H1 (cell line): Measurements from ENCODE around the gene PCDHGA8. TPM values are rescaled to one million over a fixed set of nuclear protein-coding genes. Genes with fewer than 3 reads are reported as not detected.
A peak's percentile ranks its signal among the peaks of the same experiment; 100 is the strongest.

Experiments used
- CTCF ChIA-PET: fragments of 300-600 bp; sonication (Branson Sonifier 250); formaldehyde crosslinking; loops from one replicate; lab custom pipeline; 2021; ENCODE audit not compliant: partially characterized antibody; lab: Charles Lee
- POLR2A ChIA-PET: fragments of 300-600 bp; sonication (Branson Sonifier 250); formaldehyde crosslinking; loops from one replicate; lab custom pipeline; 2021; ENCODE audit warnings: inconsistent platforms; ENCODE audit not compliant: partially characterized antibody; lab: Charles Lee
- DNase-seq, 2 experiments: peaks; one replicate each; pipeline versions ENCODE4 v3.0.0 to v3.0.0-alpha.2; 2010 to 2022; ENCODE audit warnings: low spot score in 2 of 2, low read depth in 1 of 2, mixed read lengths in 1 of 2
- FAIRE-seq: peaks from 2 replicates; lab custom pipeline; 2011; peaks lifted over from hg19 to GRCh38; lab: Jason Lieb, UNC
- H2AFZ ChIP-seq: 2 replicates; pipeline ENCODE4 v1.8.1; 2012; ENCODE audit warnings: low read length, inconsistent platforms
- H2AK5ac ChIP-seq: 2 replicates; pipeline ENCODE4 v1.6.1; 2013; ENCODE audit warnings: low read depth, low read length
- H2BK120ac ChIP-seq: replicated peaks from 2 replicates; pipeline ENCODE3; 2013; ENCODE audit warnings: low read depth, low read length, inconsistent platforms
- H2BK12ac ChIP-seq: 2 replicates; pipeline ENCODE4 v1.6.1; 2013; ENCODE audit warnings: low read depth, low read length
- H2BK15ac ChIP-seq: 2 replicates; pipeline ENCODE4 v1.6.1; 2013; ENCODE audit warnings: low read length
- H2BK20ac ChIP-seq: 2 replicates; pipeline ENCODE4 v1.6.1; 2013; ENCODE audit warnings: low read length
- H2BK5ac ChIP-seq: 2 replicates; pipeline ENCODE4 v1.6.1; 2013; ENCODE audit warnings: low read depth, low read length
- H3K14ac ChIP-seq: 2 replicates; pipeline ENCODE4 v1.6.1; 2013; ENCODE audit warnings: inconsistent platforms; ENCODE audit not compliant: insufficient read length
- H3K18ac ChIP-seq: 2 replicates; pipeline ENCODE4 v1.6.1; 2013; ENCODE audit warnings: low read length; ENCODE audit errors: extremely low read depth
- H3K23ac ChIP-seq: 2 replicates; pipeline ENCODE4 v1.6.1; 2013; ENCODE audit warnings: inconsistent platforms; ENCODE audit not compliant: insufficient read length
- H3K23me2 ChIP-seq: 2 replicates; pipeline ENCODE4 v1.6.1; 2013; ENCODE audit warnings: low read depth, low read length
- H3K27ac ChIP-seq: 2 replicates; pipeline ENCODE4 v1.6.1; 2011; ENCODE audit warnings: low read depth, low read length, inconsistent platforms
- H3K27me3 ChIP-seq, 4 experiments: replicated peaks in 1 of 4; 1 replicate in 1 of 4; 2 replicates in 3 of 4; pipeline versions ENCODE4 v1.6.1 to v1.8.1; 2011 to 2013; ENCODE audit warnings: low read length in 3 of 4, mild to moderate bottlenecking in 3 of 4, inconsistent platforms in 2 of 4, mixed read lengths in 2 of 4, moderate library complexity in 1 of 4; ENCODE audit not compliant: control insufficient read depth in 3 of 4, insufficient read depth in 3 of 4; ENCODE audit errors: extremely low read depth in 1 of 4
- H3K36me3 ChIP-seq, 4 experiments: 2 replicates each; pipeline versions ENCODE4 v1.6.1 to v1.8.1; 2011 to 2013; ENCODE audit warnings: mild to moderate bottlenecking in 4 of 4, low read length in 3 of 4, moderate library complexity in 2 of 4, control low read depth in 1 of 4, inconsistent platforms in 1 of 4; ENCODE audit not compliant: insufficient read depth in 4 of 4, control insufficient read depth in 2 of 4
- H3K4ac ChIP-seq: replicated peaks from 2 replicates; pipeline ENCODE3; 2013; ENCODE audit warnings: low read length, low read depth, mixed read lengths, inconsistent platforms; ENCODE audit not compliant: insufficient read length
- H3K4me1 ChIP-seq, 4 experiments: replicated peaks in 1 of 4; 1 replicate in 1 of 4; 2 replicates in 3 of 4; pipeline versions ENCODE4 v1.6.1 to v1.8.1; 2011 to 2013; ENCODE audit warnings: low read length in 3 of 4, inconsistent platforms in 2 of 4, mixed read lengths in 1 of 4; ENCODE audit not compliant: insufficient read depth in 4 of 4, control insufficient read depth in 3 of 4
- H3K4me2 ChIP-seq, 2 experiments: 2 replicates each; pipeline versions ENCODE4 v1.6.1 to v1.8.1; 2011 to 2013; ENCODE audit warnings: low read depth in 2 of 2, low read length in 2 of 2, control low read depth in 1 of 2, inconsistent platforms in 1 of 2, mild to moderate bottlenecking in 1 of 2; ENCODE audit not compliant: insufficient read depth in 1 of 2
- H3K4me3 ChIP-seq, 4 experiments: fragments of 200-600, 300-600 bp in 1 of 4; sonication (generic), shearing (Covaris generic), sonication (Bioruptor Twin) in 1 of 4; 2 replicates each; pipeline versions ENCODE4 v1.5.1 to v1.8.1; 2011 to 2016; ENCODE audit warnings: low read length in 4 of 4, low read depth in 3 of 4, control low read depth in 2 of 4, inconsistent platforms in 2 of 4, mild to moderate bottlenecking in 2 of 4, mixed read lengths in 1 of 4, moderate library complexity in 1 of 4; ENCODE audit not compliant: insufficient read depth in 2 of 4; ENCODE audit errors: extremely low read depth in 1 of 4
- H3K56ac ChIP-seq: replicated peaks from 2 replicates; pipeline ENCODE3; 2013; ENCODE audit warnings: low read depth, mild to moderate bottlenecking, mixed read lengths, low read length, inconsistent platforms; ENCODE audit not compliant: insufficient read length
- H3K79me1 ChIP-seq: 2 replicates; pipeline ENCODE4 v1.6.1; 2013; ENCODE audit warnings: low read depth, low read length, control low read depth
- H3K79me2 ChIP-seq, 2 experiments: 2 replicates each; pipeline versions ENCODE4 v1.6.1 to v1.8.1; 2012 to 2013; ENCODE audit warnings: low read length in 2 of 2, mild to moderate bottlenecking in 2 of 2, inconsistent platforms in 1 of 2; ENCODE audit not compliant: insufficient read depth in 2 of 2, control insufficient read depth in 1 of 2
- H3K9ac ChIP-seq, 4 experiments: replicated peaks in 1 of 4; 1 replicate in 1 of 4; 2 replicates in 3 of 4; pipeline versions ENCODE4 v1.6.1 to v1.8.1; 2011 to 2013; ENCODE audit warnings: low read depth in 3 of 4, low read length in 3 of 4, control low read depth in 2 of 4, mild to moderate bottlenecking in 2 of 4, moderate library complexity in 2 of 4, inconsistent platforms in 1 of 4; ENCODE audit errors: extremely low read depth in 1 of 4
- H3K9me3 ChIP-seq, 2 experiments: 2 replicates each; pipeline versions ENCODE4 v1.6.1 to v1.8.1; 2012 to 2013; ENCODE audit warnings: mild to moderate bottlenecking in 2 of 2, moderate library complexity in 2 of 2, control low read depth in 1 of 2, inconsistent platforms in 1 of 2, low read depth in 1 of 2, low read length in 1 of 2, mixed read lengths in 1 of 2; ENCODE audit not compliant: insufficient read depth in 2 of 2
- H4K20me1 ChIP-seq, 2 experiments: replicated peaks in 1 of 2; 2 replicates each; pipeline versions ENCODE3 to v1.8.1; 2011 to 2013; ENCODE audit warnings: inconsistent platforms in 2 of 2, low read length in 2 of 2, mild to moderate bottlenecking in 1 of 2; ENCODE audit not compliant: insufficient read depth in 2 of 2, control insufficient read depth in 1 of 2
- H4K5ac ChIP-seq: 2 replicates; pipeline ENCODE4 v1.6.1; 2013; ENCODE audit warnings: low read length, low read depth, mixed read lengths, inconsistent platforms; ENCODE audit not compliant: insufficient read length
- H4K8ac ChIP-seq: 2 replicates; pipeline ENCODE4 v1.8.0; 2013; ENCODE audit warnings: mild to moderate bottlenecking, moderate library complexity, low read length, inconsistent platforms; ENCODE audit not compliant: insufficient read depth; ENCODE audit errors: extremely low read depth
- H4K91ac ChIP-seq: replicated peaks from 2 replicates; pipeline ENCODE3; 2013; ENCODE audit warnings: low read length, mixed read lengths, inconsistent platforms; ENCODE audit not compliant: insufficient read length
- RAD21 ChIP-seq, 2 experiments: IDR thresholded peaks in 1 of 2; conservative IDR thresholded peaks in 1 of 2; 2 replicates each; pipeline ENCODE4 v1.6.1; 2011; ENCODE audit warnings: low read depth in 2 of 2, low read length in 2 of 2, improper control_type of control experiment in 1 of 2, inconsistent platforms in 1 of 2, mild to moderate bottlenecking in 1 of 2, moderate library complexity in 1 of 2
- RBBP5 ChIP-seq: IDR thresholded peaks from 2 replicates; pipeline ENCODE4 v1.7.1; 2012; ENCODE audit warnings: low read depth, mild to moderate bottlenecking, inconsistent platforms, low read length, moderate library complexity, borderline replicate concordance
- SIX5 ChIP-seq: IDR thresholded peaks from 2 replicates; pipeline ENCODE4 v1.6.1; 2011; ENCODE audit warnings: mild to moderate bottlenecking, low read depth, low read length
- SP4 ChIP-seq: IDR thresholded peaks from 2 replicates; pipeline ENCODE4 v1.6.1; 2012; ENCODE audit warnings: low read length, inconsistent platforms
- WGBS, 2 experiments: shearing (Covaris generic) in 1 of 2; methylation state at CpG; one replicate each; pipeline versions ENCODE4 v1.1.6 to v1.1.7; 2013 to 2015; ENCODE audit warnings: low lambda C conversion rate in 2 of 2, mixed read lengths in 2 of 2, inconsistent platforms in 1 of 2, low coverage in 1 of 2, missing lambda C conversion rate in 1 of 2; ENCODE audit not compliant: insufficient replicate concordance in 2 of 2, insufficient coverage in 1 of 2, insufficient read length in 1 of 2; ENCODE audit errors: extremely low coverage in 1 of 2, missing lambda C conversion rate in 1 of 2; 5-methylcytosine and 5-hydroxymethylcytosine counted together
- polyA plus RNA-seq, 7 experiments: library from polyadenylated mRNA; depleted of rRNA in 3 of 7; stranded (reverse) in 5 of 7; unstranded in 2 of 7; fragments of >200 nt in 5 of 7; fragments of 200-250 nt in 2 of 7; gene quantifications; 1 replicate in 5 of 7; 2 replicates in 1 of 7; 4 replicates in 1 of 7; pipeline versions ENCODE4 v1.2.1 to v1.2.3, GENCODE V29; 2011 to 2013; ENCODE audit warnings: missing spikeins in 2 of 7, mixed read lengths in 2 of 7
- total RNA-seq: library from RNA; stranded (reverse); fragmentation: NEBNext Ultra II Directional; extraction: Animal tissue kit (Norgen Biotek cat#: 25700); gene quantifications from 2 replicates; pipeline ENCODE4 v1.2.1, GENCODE V29; 2021
- TF ChIP-seq, protein P1 (sequence below): IDR thresholded peaks from 2 replicates; pipeline ENCODE4 v1.6.1; 2012; ENCODE audit warnings: inconsistent platforms
- TF ChIP-seq, protein P2 (sequence below), 3 experiments: IDR thresholded peaks; 1 replicate in 2 of 3; 2 replicates in 1 of 3; pipeline versions ENCODE4 v1.5.1 to v1.6.1; 2011; ENCODE audit warnings: low read length in 3 of 3, mild to moderate bottlenecking in 3 of 3, inconsistent platforms in 2 of 3, low read depth in 1 of 3, moderate library complexity in 1 of 3; ENCODE audit not compliant: insufficient read depth in 1 of 3; ENCODE audit errors: control extremely low read depth in 1 of 3

PCDHGA8 gene
- total and polyA plus RNA-seq, 2 of the 8 experiments (the other 6 are each of a cell fraction or from before 2014, with no cell fraction given) = 0.79 to 1.4 TPM

DNA sequence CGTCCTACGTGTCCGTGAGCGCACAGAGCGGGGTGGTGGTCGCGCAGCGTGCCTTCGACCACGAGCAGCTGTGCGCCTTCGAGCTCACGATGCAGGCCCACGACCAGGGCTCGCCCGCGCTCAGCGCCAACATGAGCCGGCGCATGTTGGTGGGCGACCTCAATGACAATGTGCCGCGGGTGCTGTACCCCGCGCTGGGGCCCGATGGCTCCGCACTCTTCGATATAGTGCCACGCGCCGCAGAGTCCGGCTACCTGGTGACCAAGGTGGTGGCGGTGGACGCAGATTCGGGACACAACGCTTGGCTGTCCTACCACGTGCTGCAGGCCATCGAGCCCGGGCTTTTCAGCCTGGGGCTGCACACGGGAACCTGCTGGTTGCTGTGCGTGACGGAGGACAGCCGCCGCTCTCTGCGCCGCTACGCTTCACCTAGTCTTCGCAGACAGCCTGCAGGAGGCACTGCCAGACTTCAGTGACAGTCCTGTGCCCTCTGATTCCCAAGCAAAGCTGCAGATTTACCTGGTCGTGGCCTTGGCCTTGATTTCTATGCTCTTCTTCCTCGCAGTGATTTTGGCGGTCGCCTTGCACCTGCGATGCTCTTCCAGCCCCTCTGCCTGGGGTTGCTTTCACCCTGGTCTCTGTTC is 35.5 kb downstream of the PCDHGA8 start:
- no peak for FAIRE-seq
- no peak overlapping the region for H2BK120ac ChIP-seq
- H3K79me2 ChIP-seq = no peaks in the 10 kb centered on the region; a peak in 1 of 4 replicates
- H3K23ac ChIP-seq = no peak overlapping the region
- H3K79me1 ChIP-seq = peaks cover 2% of the 10 kb centered on the region; the same call in 1 of the 2 replicates
- H2BK12ac ChIP-seq = no peak overlapping the region
- no peaks in the 10 kb centered on the region for H3K27me3 ChIP-seq
- H2BK5ac ChIP-seq = no peak overlapping the region
- no peak overlapping the region for H2AK5ac ChIP-seq
- WGBS, 2 experiments = 95% methylated on average over 44 of the region's 53 CpGs; no CpG with 5 or more reads in 1 of the 2 experiments
- no peak overlapping the region for H3K4ac ChIP-seq
- no peak overlapping the region for H2AFZ ChIP-seq
- H3K36me3 ChIP-seq = peaks cover 0 to 21% (median 3%) of the 10 kb centered on the region in 4 experiments; a peak in 3 of 8 replicates
- peaks cover 42 to 54% of the 10 kb centered on the region in 2 experiments for H3K9me3 ChIP-seq
- H4K91ac ChIP-seq = no peak overlapping the region
- POLR2A ChIA-PET = interaction anchor here (0.7 to 1.4 kb wide), 2 partner anchors 23 to 86 kb away, joined by 3 to 5 read pairs; no protein-coding TSS in a partner anchor
- H4K20me1 ChIP-seq = no peaks in the 10 kb centered on the region
- no peak overlapping the region for H4K5ac ChIP-seq
- no peak overlapping the region for H3K4me2 ChIP-seq
- H3K23me2 ChIP-seq = no peaks in the 10 kb centered on the region
- no peak for TF ChIP-seq SP4
- TF ChIP-seq, protein P1, sequence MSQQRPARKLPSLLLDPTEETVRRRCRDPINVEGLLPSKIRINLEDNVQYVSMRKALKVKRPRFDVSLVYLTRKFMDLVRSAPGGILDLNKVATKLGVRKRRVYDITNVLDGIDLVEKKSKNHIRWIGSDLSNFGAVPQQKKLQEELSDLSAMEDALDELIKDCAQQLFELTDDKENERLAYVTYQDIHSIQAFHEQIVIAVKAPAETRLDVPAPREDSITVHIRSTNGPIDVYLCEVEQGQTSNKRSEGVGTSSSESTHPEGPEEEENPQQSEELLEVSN = peak; percentile 14; the same call in 1 of the 2 replicates
- TF ChIP-seq RAD21 (IDR thresholded peaks at IDR 0.05 in 1 of 2, conservative IDR thresholded peaks at IDR 0.05 in 1 of 2; ENCODE audit: low read depth in 2 of 2, low read length in 2 of 2) = peak; percentile 10 to 31; a peak in 2 of 4 replicates
- no peak for TF ChIP-seq SIX5
- TF ChIP-seq RBBP5 = no peak
- TF ChIP-seq, protein P2, sequence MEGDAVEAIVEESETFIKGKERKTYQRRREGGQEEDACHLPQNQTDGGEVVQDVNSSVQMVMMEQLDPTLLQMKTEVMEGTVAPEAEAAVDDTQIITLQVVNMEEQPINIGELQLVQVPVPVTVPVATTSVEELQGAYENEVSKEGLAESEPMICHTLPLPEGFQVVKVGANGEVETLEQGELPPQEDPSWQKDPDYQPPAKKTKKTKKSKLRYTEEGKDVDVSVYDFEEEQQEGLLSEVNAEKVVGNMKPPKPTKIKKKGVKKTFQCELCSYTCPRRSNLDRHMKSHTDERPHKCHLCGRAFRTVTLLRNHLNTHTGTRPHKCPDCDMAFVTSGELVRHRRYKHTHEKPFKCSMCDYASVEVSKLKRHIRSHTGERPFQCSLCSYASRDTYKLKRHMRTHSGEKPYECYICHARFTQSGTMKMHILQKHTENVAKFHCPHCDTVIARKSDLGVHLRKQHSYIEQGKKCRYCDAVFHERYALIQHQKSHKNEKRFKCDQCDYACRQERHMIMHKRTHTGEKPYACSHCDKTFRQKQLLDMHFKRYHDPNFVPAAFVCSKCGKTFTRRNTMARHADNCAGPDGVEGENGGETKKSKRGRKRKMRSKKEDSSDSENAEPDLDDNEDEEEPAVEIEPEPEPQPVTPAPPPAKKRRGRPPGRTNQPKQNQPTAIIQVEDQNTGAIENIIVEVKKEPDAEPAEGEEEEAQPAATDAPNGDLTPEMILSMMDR (IDR thresholded peaks at IDR 0.05; ENCODE audit: control extremely low read depth in 1 of 3, insufficient read depth in 1 of 3, low read depth in 1 of 3, low read length in 3 of 3) = peak in 2 of 3 experiments; percentile 5 to 6; a peak in 2 of 4 replicates
- TF ChIP-seq, all 59 proteins: peak for 3
- Histone ChIP-seq H3K14ac (no peak overlapping the region), H3K4me3 (no peak overlapping the region), H3K4me1 (no peaks in the 10 kb centered on the region), H2BK15ac (no peak overlapping the region), H3K27ac (no peak overlapping the region), H3K56ac (no peak overlapping the region), H3K9ac (no peak overlapping the region), H4K8ac (no peak overlapping the region), H2BK20ac (no peak overlapping the region), H3K18ac (no peak overlapping the region)
- DNase-seq = peak in 1 of 2 experiments; percentile 39
- CTCF ChIA-PET = interaction anchor here (0.5 to 3.1 kb wide), 19 partner anchors 15 to 282 kb away, joined by 3 to 10 read pairs (median 3); partner anchors contain the start of genes PCDHB14, PCDHGA10 and PCDHGB6
